HG02642 (cell line): ENCODE results near the gene RAB13.

Source experiments
- ATAC-seq: cut with Tn5 transposase; IDR thresholded peaks from one replicate; pipeline ENCODE4 v1.9.1; 2021; ENCODE audit warnings: mild to moderate bottlenecking; ENCODE audit not compliant: unreplicated experiment, poor library complexity

Gene RAB13

GRCh38 chr1:153937331-153937730 is 48.8 kb downstream of the RAB13 start:
- ATAC-seq: no peak

GRCh38 chr1:153936011-153936802 is 49.9 kb downstream of the RAB13 start:
- ATAC-seq: no peak

GRCh38 chr1:153934746-153935145 is 51.4 kb downstream of the RAB13 start:
- no peak for ATAC-seq

- no peak for ATAC-seq
These were observed 52.2 kb downstream of the RAB13 start for GRCh38 chr1:153933955-153934354.

GRCh38 chr1:153933430-153933829 is 52.7 kb downstream of the RAB13 start:
- ATAC-seq: no peak

GRCh38 chr1:153932156-153933131 is 53.7 kb downstream of the RAB13 start:
- ATAC-seq: no peak
